AG04450 (cell line): ENCODE measurements around the gene PAPOLG. TPM values are rescaled to one million over a fixed set of nuclear protein-coding genes. Genes with fewer than 3 reads are reported as not detected.

ENCODE experiments used
- CTCF ChIA-PET: fragments of 300-600, 350-600 bp; formaldehyde crosslinking; extraction: SDS; loops from one replicate; lab custom pipeline; 2022; ENCODE audit warnings: antibody characterized with exemption, inconsistent platforms; lab: Charles Lee
- POLR2A ChIA-PET: fragments of 350-600 bp; formaldehyde crosslinking; extraction: SDS; loops from one replicate; lab custom pipeline; 2021; ENCODE audit warnings: antibody characterized with exemption, inconsistent platforms; lab: Yijun Ruan, JAX
- DNase-seq: peaks from one replicate; pipeline ENCODE4 v3.0.0-alpha.2; 2011; ENCODE audit warnings: low read depth, low spot score
- H3K27ac ChIP-seq: one replicate; pipeline ENCODE4 v1.5.1; 2012; ENCODE audit warnings: low read depth, low read length, control low read depth
- H3K27me3 ChIP-seq: one replicate; pipeline ENCODE4 v1.6.0; 2012; ENCODE audit warnings: low read length; ENCODE audit not compliant: control insufficient read depth, insufficient read depth
- H3K4me3 ChIP-seq: 2 replicates; pipeline ENCODE4 v1.5.1; 2011; ENCODE audit warnings: mild to moderate bottlenecking, low read depth, low read length, control low read depth
- H3K9me3 ChIP-seq: 2 replicates; pipeline ENCODE4 v1.5.1; 2012; ENCODE audit warnings: low read length; ENCODE audit not compliant: control insufficient read depth, insufficient read depth
- polyA plus RNA-seq: library from polyadenylated mRNA; depleted of rRNA; stranded (reverse); fragments of >200 nt; gene quantifications from 2 replicates; pipeline ENCODE4 v1.2.3, GENCODE V29; 2011
- TF ChIP-seq, protein P1 (sequence below): IDR thresholded peaks from 2 replicates; pipeline ENCODE4 v1.5.1; 2011; ENCODE audit warnings: low read depth, low read length, control low read depth, inconsistent platforms

Gene PAPOLG
- polyA plus RNA-seq, 1 experiment: 15.3 TPM

- no peak overlapping the region for H3K27ac ChIP-seq
- no peak overlapping the region for H3K4me3 ChIP-seq
- POLR2A ChIA-PET: no interaction called here
- DNase-seq: no peak
- CTCF ChIA-PET: no interaction called here
- no peaks in the 10 kb centered on the region for H3K27me3 ChIP-seq
- H3K9me3 ChIP-seq: no peaks in the 10 kb centered on the region
- TF ChIP-seq, protein P1, sequence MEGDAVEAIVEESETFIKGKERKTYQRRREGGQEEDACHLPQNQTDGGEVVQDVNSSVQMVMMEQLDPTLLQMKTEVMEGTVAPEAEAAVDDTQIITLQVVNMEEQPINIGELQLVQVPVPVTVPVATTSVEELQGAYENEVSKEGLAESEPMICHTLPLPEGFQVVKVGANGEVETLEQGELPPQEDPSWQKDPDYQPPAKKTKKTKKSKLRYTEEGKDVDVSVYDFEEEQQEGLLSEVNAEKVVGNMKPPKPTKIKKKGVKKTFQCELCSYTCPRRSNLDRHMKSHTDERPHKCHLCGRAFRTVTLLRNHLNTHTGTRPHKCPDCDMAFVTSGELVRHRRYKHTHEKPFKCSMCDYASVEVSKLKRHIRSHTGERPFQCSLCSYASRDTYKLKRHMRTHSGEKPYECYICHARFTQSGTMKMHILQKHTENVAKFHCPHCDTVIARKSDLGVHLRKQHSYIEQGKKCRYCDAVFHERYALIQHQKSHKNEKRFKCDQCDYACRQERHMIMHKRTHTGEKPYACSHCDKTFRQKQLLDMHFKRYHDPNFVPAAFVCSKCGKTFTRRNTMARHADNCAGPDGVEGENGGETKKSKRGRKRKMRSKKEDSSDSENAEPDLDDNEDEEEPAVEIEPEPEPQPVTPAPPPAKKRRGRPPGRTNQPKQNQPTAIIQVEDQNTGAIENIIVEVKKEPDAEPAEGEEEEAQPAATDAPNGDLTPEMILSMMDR: no peak
Measured at GRCh38 chr2:60780721-60781120, 24.7 kb downstream of the PAPOLG start.

DNA sequence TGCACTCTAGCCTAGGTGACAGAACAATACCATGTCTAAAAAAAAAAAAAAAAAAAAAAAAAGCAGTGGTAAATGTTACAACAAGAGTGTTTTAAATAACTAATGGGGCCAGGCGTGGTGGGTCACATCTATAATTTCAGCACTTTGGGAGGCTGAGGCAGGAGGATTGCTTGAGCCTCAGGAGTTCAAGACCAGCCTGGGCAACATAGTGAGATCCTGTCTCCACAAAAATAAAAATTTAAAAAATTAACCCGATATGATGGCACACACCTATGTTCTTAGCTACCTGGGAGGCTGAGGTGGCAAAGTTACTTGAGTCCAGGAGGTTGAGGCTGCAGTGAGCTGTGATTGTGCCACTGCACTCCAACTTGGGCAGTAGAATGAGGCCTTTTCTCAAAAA lies 37.1 kb downstream of the PAPOLG start:
- Histone ChIP-seq H3K27me3 (no peaks in the 10 kb centered on the region), H3K27ac (no peak overlapping the region), H3K9me3 (no peaks in the 10 kb centered on the region), H3K4me3 (no peak overlapping the region)
- DNase-seq: no peak
- CTCF ChIA-PET: interaction anchor here (1.2 to 6.4 kb wide), 3 partner anchors 32 to 209 kb away, joined by 4 to 59 read pairs (median 5); no protein-coding TSS in a partner anchor
- TF ChIP-seq, protein P1: no peak
- POLR2A ChIA-PET: interaction anchor here (0.7 kb wide), 1 partner anchor 273 kb away, joined by 6 read pairs; no protein-coding TSS in a partner anchor

DNA sequence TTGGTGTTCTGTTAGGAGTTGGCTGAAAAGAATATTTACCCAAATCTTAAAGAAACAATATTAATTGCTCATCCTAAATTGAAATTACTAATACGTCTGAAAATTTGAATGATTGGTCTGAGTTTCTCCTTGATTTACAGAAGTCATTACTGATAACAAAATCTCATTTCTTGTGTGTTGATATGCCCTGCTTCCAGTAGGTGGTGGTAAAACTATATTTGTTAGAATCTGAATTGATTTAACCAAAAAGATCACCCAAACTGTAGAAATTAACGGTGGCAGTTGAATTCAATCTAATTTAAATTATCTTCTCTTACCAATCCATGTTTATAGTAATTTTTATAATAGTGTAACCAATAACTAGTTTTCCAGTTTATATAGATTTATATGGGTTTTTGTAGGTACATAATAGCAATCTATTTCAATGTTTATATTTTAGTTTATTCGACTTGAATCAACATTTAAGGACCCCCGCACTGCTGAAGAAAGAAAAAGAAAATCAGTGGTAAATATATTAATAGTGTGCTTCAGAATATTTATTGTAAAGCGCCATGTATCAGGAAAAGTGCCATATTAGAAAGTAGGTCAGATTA lies 38.3 kb downstream of the PAPOLG start:
- H3K27me3 ChIP-seq: no peaks in the 10 kb centered on the region
- DNase-seq: no peak
- POLR2A ChIA-PET: no interaction called here
- no peak overlapping the region for H3K4me3 ChIP-seq
- H3K9me3 ChIP-seq: no peaks in the 10 kb centered on the region
- CTCF ChIA-PET: interaction anchor here (0.6 to 6.4 kb wide), 4 partner anchors 9 to 208 kb away, joined by 3 to 59 read pairs (median 4); no protein-coding TSS in a partner anchor
- TF ChIP-seq, protein P1: peak; percentile 67
- H3K27ac ChIP-seq: no peak overlapping the region

DNA sequence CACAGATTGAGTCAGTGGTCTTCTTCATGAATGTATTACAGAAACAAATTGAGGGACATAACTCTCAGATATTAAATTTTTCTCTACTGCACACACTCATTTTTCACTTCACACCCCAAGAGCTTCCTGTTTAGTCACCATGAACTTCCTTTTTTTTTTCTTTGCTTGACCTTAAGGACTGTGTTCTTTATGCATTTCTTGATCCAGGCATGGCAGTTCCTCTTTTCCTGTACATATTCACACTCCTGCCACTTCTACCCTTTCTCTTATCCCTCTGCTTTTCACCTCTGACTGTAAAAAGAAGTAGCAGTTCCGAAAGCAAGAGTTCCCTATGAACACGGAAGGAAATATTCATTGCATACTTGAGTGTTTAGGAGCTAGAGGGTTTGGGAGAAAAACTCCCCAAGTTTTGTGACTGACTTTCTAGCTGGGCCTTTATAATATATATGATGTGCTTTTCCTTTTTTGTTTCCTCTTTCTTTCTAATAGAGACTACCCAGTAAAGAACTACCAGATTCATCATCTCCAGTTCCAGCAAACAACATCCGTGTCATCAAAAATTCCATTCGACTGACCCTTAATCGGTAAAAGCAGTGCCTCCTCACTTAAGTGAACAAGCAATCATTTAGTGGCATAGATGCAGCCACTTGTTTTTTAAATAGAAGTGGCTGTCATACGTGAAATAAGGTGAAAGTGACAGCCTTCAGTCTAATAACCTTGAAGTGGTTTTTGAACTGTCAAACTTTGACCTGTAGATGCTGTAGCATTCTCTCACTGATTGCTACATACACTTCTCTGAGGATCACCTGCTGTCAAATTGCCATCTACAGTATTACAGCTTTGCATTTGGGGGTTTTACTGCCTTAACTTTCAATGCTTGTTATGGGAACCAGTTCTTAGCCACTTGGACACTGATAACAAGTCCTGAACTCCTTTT lies 40.8 kb downstream of the PAPOLG start:
- no peak for DNase-seq
- TF ChIP-seq, protein P1: no peak
- no peak overlapping the region for H3K4me3 ChIP-seq
- H3K9me3 ChIP-seq: no peaks in the 10 kb centered on the region
- H3K27ac ChIP-seq: no peak overlapping the region
- POLR2A ChIA-PET: no interaction called here
- H3K27me3 ChIP-seq: no peaks in the 10 kb centered on the region
- CTCF ChIA-PET: interaction anchor here (0.7 to 3.1 kb wide), 2 partner anchors 201 to 204 kb away, joined by 4 to 31 read pairs; no protein-coding TSS in a partner anchor
